GM18519 (cell line): ENCODE data around the gene HMGCS2.
"Not testable (repeated sequence)": the region's sequence is repeated elsewhere in the genome, so short reads cannot be mapped to it uniquely, and the experiment has no call there.

ENCODE experiments used
- ATAC-seq: cut with Tn5 transposase; IDR thresholded peaks from one replicate; pipeline ENCODE4 v1.9.1; 2021; ENCODE audit warnings: mild to moderate bottlenecking, moderate library complexity; ENCODE audit not compliant: unreplicated experiment, low FRiP score

The HMGCS2 gene

GRCh38 chr1:119732465-119733168 lies 36.1 kb downstream of the HMGCS2 start:
- ATAC-seq, result no peak

- no peak for ATAC-seq
Observed at GRCh38 chr1:119731741-119732430, 36.8 kb downstream of the HMGCS2 start.

- no peak for ATAC-seq
Observed at GRCh38 chr1:119731060-119731459, 37.6 kb downstream of the HMGCS2 start.

- ATAC-seq, result no peak
Observed at GRCh38 chr1:119729044-119729443, 39.7 kb downstream of the HMGCS2 start.

GRCh38 chr1:119727991-119728390 lies 40.7 kb downstream of the HMGCS2 start:
- ATAC-seq, result no peak

GRCh38 chr1:119725626-119726025 lies 43.1 kb downstream of the HMGCS2 start:
- ATAC-seq, result no peak

GRCh38 chr1:119724611-119725218 lies 44.0 kb downstream of the HMGCS2 start:
- no peak for ATAC-seq

- ATAC-seq, result no peak
Observed at GRCh38 chr1:119721896-119722295, 46.8 kb downstream of the HMGCS2 start.

- no peak for ATAC-seq
Observed at GRCh38 chr1:119720866-119721440, 47.8 kb downstream of the HMGCS2 start.

GRCh38 chr1:119718972-119719371 lies 49.7 kb downstream of the HMGCS2 start:
- ATAC-seq, result no peak

GRCh38 chr1:119718409-119718808 lies 50.3 kb downstream of the HMGCS2 start:
- no peak for ATAC-seq

GRCh38 chr1:119715542-119715941 lies 53.2 kb downstream of the HMGCS2 start:
- ATAC-seq, result no peak

- no peak for ATAC-seq
Observed at GRCh38 chr1:119714583-119714982, 54.1 kb downstream of the HMGCS2 start.

- no peak for ATAC-seq
Observed at GRCh38 chr1:119713749-119714456, 54.8 kb downstream of the HMGCS2 start.

GRCh38 chr1:119713039-119713748 lies 55.5 kb downstream of the HMGCS2 start:
- ATAC-seq, result no peak

- ATAC-seq, result no peak
Observed at GRCh38 chr1:119712342-119713038, 56.2 kb downstream of the HMGCS2 start.

- ATAC-seq, result peak; percentile 41
Observed at GRCh38 chr1:119711804-119712341, 56.8 kb downstream of the HMGCS2 start, which contains the start of gene PHGDH. Gene PHGDH (plus strand): TSS chr1:119711934. CDS start chr1:119712023, 89 bp downstream.

- ATAC-seq, result not testable (repeated sequence)
Observed at GRCh38 chr1:119711356-119711803, 57.3 kb downstream of the HMGCS2 start.

- ATAC-seq, result not testable (repeated sequence)
Observed at GRCh38 chr1:119706599-119706998, 62.1 kb downstream of the HMGCS2 start.
